ENCODE measurements around the gene KIF4A. TPM values are rescaled to one million over a fixed set of nuclear protein-coding genes. Genes with fewer than 3 reads are reported as not detected.
A peak's percentile ranks its signal among the peaks of the same experiment; 100 is the strongest.

The KIF4A gene
- total RNA-seq, 1 donor from 2014 or later = 3.0 TPM

DNA sequence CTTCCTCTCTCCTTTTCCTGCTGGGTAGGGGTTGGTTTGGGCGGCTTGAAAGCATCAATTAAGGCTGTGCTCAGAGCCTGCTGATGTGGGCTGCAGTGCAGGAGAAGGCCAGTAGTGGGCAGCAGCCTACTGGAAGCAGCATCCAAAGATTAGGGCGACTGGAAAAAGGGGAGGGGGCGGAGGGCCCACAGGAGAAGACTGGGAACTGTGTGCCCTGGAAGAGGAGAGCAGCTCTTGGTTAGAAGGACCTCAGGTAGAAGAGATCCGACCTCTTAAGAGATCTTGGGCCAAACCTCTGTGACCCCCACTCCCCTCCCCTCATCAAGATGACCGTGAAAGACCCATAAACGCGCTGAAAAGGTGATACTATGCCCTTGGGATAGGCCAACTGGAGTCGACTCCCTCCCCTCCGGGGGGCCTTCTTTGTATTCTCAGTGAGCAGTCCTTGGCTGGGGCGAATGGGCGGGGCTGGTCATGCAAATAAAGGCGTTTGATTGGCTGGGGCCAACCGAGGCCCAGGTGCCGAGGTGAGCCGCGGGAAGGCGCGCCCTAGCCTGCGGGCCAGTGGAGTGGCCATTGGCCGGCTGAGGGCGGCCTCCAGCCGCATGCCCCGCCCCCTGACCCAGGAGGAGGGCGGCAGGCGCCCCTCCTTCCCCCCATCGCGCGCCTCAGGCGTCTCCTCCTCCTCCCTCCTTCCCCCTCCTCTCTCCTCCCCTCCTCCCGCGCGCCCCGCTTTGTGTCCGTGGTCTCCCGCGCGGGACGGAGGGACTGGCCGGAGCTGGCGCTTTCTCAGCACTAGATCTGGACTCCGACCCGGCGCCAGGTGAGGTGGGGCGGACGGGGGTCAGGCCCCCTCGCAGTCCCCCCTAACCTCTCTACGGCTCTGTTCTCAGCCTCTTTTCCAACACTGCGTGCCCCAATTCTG is 164.8 kb downstream of the KIF4A start:
- TF ChIP-seq, protein P1, sequence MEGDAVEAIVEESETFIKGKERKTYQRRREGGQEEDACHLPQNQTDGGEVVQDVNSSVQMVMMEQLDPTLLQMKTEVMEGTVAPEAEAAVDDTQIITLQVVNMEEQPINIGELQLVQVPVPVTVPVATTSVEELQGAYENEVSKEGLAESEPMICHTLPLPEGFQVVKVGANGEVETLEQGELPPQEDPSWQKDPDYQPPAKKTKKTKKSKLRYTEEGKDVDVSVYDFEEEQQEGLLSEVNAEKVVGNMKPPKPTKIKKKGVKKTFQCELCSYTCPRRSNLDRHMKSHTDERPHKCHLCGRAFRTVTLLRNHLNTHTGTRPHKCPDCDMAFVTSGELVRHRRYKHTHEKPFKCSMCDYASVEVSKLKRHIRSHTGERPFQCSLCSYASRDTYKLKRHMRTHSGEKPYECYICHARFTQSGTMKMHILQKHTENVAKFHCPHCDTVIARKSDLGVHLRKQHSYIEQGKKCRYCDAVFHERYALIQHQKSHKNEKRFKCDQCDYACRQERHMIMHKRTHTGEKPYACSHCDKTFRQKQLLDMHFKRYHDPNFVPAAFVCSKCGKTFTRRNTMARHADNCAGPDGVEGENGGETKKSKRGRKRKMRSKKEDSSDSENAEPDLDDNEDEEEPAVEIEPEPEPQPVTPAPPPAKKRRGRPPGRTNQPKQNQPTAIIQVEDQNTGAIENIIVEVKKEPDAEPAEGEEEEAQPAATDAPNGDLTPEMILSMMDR (IDR thresholded peaks at IDR 0.05; ENCODE audit: insufficient read depth, low read depth, low read length) = peak; percentile 74
- no peak for TF ChIP-seq EZH2 (IDR thresholded peaks at IDR 0.05; ENCODE audit: insufficient read depth, low read length)
- no peaks in the 10 kb centered on the region for H3K9me3 ChIP-seq (ENCODE audit: insufficient read depth, low read depth, low read length)
- FAIRE-seq (peak; percentile 47), DNase-seq (ENCODE audit: low read depth) (peak; percentile 23)
- no peaks in the 10 kb centered on the region for H3K4me1 Mint-ChIP-seq (ENCODE audit: low read depth, unreplicated experiment)
- no peaks in the 10 kb centered on the region for H3K4me1 ChIP-seq (ENCODE audit: insufficient read depth, low read length)
- no peak overlapping the region for H3K27ac ChIP-seq (ENCODE audit: low read depth, low read length)
- no peaks in the 10 kb centered on the region for H3K27me3 ChIP-seq (ENCODE audit: insufficient read depth, low read length)
- H2AFZ ChIP-seq (ENCODE audit: low read depth, low read length) = peak overlapping the region; percentile 63
- H3K36me3 ChIP-seq (ENCODE audit: insufficient read depth, low read length) = no peaks in the 10 kb centered on the region
- H3K79me2 ChIP-seq (ENCODE audit: insufficient read depth, low read length) = no peaks in the 10 kb centered on the region
- H3K9ac ChIP-seq (ENCODE audit: low read length) = peak overlapping the region; percentile 72
- peak overlapping the region; percentile 57 for H3K4me3 ChIP-seq (ENCODE audit: insufficient read depth, low read depth, low read length)
- peak overlapping the region; percentile 91 for H3K4me2 ChIP-seq (ENCODE audit: low read length)
- peak overlapping the region; percentile 44 for H3K27ac Mint-ChIP-seq (ENCODE audit: unreplicated experiment)
- H4K20me1 ChIP-seq (ENCODE audit: insufficient read depth, low read length) = no peaks in the 10 kb centered on the region
- no peaks in the 10 kb centered on the region for H3K9me3 Mint-ChIP-seq (ENCODE audit: unreplicated experiment)
- H3K27me3 Mint-ChIP-seq (ENCODE audit: low read depth, unreplicated experiment) = peaks cover 6% of the 10 kb centered on the region
- H3K36me3 Mint-ChIP-seq (ENCODE audit: low read depth, unreplicated experiment) = no peaks in the 10 kb centered on the region
- peak overlapping the region; percentile 86 for H3K4me3 Mint-ChIP-seq (ENCODE audit: unreplicated experiment)

DNA sequence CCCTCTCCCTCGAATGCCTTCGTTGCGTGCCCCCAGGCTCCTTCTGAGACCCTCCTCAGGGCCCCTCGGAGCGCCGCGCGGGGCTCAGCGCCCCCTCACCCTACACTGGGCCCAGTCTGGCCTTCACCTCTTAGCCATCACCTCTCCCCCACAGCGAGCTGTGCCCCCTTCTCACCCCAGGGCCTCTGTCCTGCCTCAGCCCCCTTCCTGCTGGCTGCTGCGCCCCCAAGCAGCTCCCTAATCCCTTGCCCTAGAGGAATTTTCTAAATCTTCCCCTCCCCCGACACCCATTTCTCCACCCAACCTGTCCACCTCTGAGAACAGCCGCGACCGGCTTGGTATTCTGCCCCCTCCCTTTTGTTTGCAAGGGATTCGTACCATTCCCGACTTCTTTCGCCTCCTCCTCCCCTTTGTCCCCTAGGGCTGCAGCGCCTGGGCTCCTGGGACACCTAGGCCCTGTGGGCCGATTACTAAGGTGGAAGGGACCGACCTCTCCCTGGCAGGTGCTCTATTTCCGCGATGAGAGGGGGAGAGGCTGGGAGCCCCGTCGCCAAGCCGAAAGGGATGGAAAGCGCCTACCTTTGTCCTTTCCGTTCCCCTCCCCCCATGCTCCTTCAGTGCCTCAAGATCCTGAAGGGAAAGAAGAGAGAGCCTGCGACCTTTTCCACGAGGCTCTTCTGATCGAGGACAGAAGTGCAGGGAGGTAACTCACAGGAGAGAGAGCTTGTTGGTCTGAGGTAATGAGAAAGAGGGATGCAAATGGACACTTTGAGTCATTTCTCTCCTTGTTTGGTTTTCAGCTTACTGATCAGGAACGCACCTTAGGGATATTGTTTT is 165.7 kb downstream of the KIF4A start:
- Mint-ChIP-seq H3K27ac (ENCODE audit: unreplicated experiment) (no peak overlapping the region), H3K4me3 (ENCODE audit: unreplicated experiment) (peak overlapping the region; percentile 86), H3K36me3 (ENCODE audit: low read depth, unreplicated experiment) (peaks cover 2% of the 10 kb centered on the region), H3K4me1 (ENCODE audit: low read depth, unreplicated experiment) (no peaks in the 10 kb centered on the region), H3K9me3 (ENCODE audit: unreplicated experiment) (no peaks in the 10 kb centered on the region), H3K27me3 (ENCODE audit: low read depth, unreplicated experiment) (peaks cover 2% of the 10 kb centered on the region)
- Histone ChIP-seq H3K4me1 (ENCODE audit: insufficient read depth, low read length) (no peaks in the 10 kb centered on the region), H3K9me3 (ENCODE audit: insufficient read depth, low read depth, low read length) (no peaks in the 10 kb centered on the region), H3K79me2 (ENCODE audit: insufficient read depth, low read length) (no peaks in the 10 kb centered on the region), H3K36me3 (ENCODE audit: insufficient read depth, low read length) (no peaks in the 10 kb centered on the region), H3K4me3 (ENCODE audit: insufficient read depth, low read depth, low read length) (peak overlapping the region; percentile 57), H3K27ac (ENCODE audit: low read depth, low read length) (no peak overlapping the region), H3K4me2 (ENCODE audit: low read length) (peak overlapping the region; percentile 91), H3K27me3 (ENCODE audit: insufficient read depth, low read length) (no peaks in the 10 kb centered on the region), H4K20me1 (ENCODE audit: insufficient read depth, low read length) (no peaks in the 10 kb centered on the region), H2AFZ (ENCODE audit: low read depth, low read length) (peak overlapping the region; percentile 56), H3K9ac (ENCODE audit: low read length) (peak overlapping the region; percentile 72)
- no peak for DNase-seq (ENCODE audit: low read depth)
- no peak for FAIRE-seq
- TF ChIP-seq, protein P1 (IDR thresholded peaks at IDR 0.05; ENCODE audit: insufficient read depth, low read depth, low read length) = no peak
- no peak for TF ChIP-seq EZH2 (IDR thresholded peaks at IDR 0.05; ENCODE audit: insufficient read depth, low read length)

All from astrocyte (in vitro differentiated cells and primary cell).